ENCODE results near the gene ANK2.

ANK2 gene

GRCh38 chr4:113394730-113395530, 345.5 kb downstream of the ANK2 start:
- DNase-seq (ENCODE audit: low read depth, low spot score) = peak; percentile 54

- no peak for DNase-seq (ENCODE audit: low read depth, low spot score)
Measured at GRCh38 chr4:113397114-113397701, 347.8 kb downstream of the ANK2 start.

- DNase-seq (ENCODE audit: low read depth, low spot score) = no peak
Measured at GRCh38 chr4:113398441-113399143, 349.1 kb downstream of the ANK2 start.

GRCh38 chr4:113404167-113404571, 354.7 kb downstream of the ANK2 start:
- DNase-seq (ENCODE audit: low read depth, low spot score) = no peak

GRCh38 chr4:113404841-113405240, 355.4 kb downstream of the ANK2 start:
- no peak for DNase-seq (ENCODE audit: low read depth, low spot score)

- no peak for DNase-seq (ENCODE audit: low read depth, low spot score)
Measured at GRCh38 chr4:113405874-113406722, 356.6 kb downstream of the ANK2 start.

- no peak for DNase-seq (ENCODE audit: low read depth, low spot score)
Measured at GRCh38 chr4:113406723-113407016, 357.2 kb downstream of the ANK2 start.

- DNase-seq (ENCODE audit: low read depth, low spot score) = no peak
Measured at GRCh38 chr4:113407409-113407808, 358.0 kb downstream of the ANK2 start.

GRCh38 chr4:113409181-113409580, 359.7 kb downstream of the ANK2 start:
- no peak for DNase-seq (ENCODE audit: low read depth, low spot score)

- no peak for DNase-seq (ENCODE audit: low read depth, low spot score)
Measured at GRCh38 chr4:113410686-113411085, 361.2 kb downstream of the ANK2 start.

GRCh38 chr4:113411496-113411938, 362.1 kb downstream of the ANK2 start:
- DNase-seq (ENCODE audit: low read depth, low spot score) = no peak

GRCh38 chr4:113419631-113420030, 370.2 kb downstream of the ANK2 start:
- no peak for DNase-seq (ENCODE audit: low read depth, low spot score)

- DNase-seq (ENCODE audit: low read depth, low spot score) = no peak
Measured at GRCh38 chr4:113420938-113421337, 371.5 kb downstream of the ANK2 start.

GRCh38 chr4:113423631-113424030, 374.2 kb downstream of the ANK2 start:
- no peak for DNase-seq (ENCODE audit: low read depth, low spot score)

- DNase-seq (ENCODE audit: low read depth, low spot score) = no peak
Measured at GRCh38 chr4:113433116-113433515, 383.7 kb downstream of the ANK2 start.
